Measurements from ENCODE around the gene KLF8.
"Not testable (repeated sequence)": the region's sequence is repeated elsewhere in the genome, so short reads cannot be mapped to it uniquely, and the experiment has no call there.

The KLF8 gene

DNA sequence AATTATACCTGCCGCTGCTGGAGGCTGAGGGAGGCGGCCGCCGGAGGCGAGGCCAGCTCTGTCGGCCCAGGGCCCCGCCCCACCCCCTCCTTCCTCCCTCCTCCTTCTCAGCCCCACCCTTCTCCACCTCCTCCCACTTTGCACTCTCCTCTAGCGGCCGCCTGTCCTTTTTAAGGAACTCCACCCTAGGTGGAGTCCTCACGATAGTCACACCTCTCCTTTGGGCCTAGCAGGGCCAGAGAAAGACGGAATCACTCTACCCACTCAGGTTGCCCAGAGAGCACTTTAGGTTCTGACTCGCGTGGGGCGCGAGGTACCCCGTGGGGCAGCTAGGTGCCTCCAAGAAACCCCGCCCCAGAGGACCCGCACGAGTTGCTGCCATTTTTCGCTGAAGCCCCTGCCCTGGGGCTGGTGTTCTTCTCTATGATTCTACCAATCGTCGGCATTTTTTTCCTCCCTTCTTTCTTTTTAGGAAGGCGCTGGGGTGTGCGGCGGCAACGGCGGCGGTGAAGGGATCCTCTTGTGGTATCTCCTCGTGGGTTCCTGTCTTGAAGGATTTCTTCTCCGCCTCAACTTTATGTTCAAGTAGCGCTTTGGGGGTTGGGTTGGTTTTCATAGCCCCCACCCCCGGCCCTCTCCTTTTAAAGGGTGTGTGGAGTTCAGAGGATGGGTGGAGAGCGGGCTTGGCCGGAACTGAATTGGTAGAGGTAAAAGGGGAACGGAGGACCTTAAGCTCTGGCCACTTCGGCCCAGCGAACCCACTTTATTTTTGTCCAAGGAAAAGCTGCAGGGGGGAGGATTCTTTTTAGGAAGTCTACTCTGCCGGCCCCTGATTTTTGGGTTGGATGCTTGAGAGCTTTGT, at the start of gene KLF8:
Gene KLF8 (plus strand): TSS at position 136 of the 862 bp plus-strand sequence. CDS start 979 bp downstream, outside the sequence.
- DNase-seq (ENCODE audit: insufficient read length, low spot score) (no peak), FAIRE-seq (no peak)
- no peak for TF ChIP-seq POLR2A (IDR thresholded peaks at IDR 0.05; ENCODE audit: low read depth, low read length)

GRCh38 chrX:56206945-56207344, 25.2 kb upstream of the KLF8 start:
- not testable (repeated sequence) for FAIRE-seq; DNase-seq (ENCODE audit: insufficient read length, low spot score)

- no peak for FAIRE-seq
- DNase-seq (ENCODE audit: insufficient read length, low spot score), result no peak
- no peak for TF ChIP-seq POLR2A (IDR thresholded peaks at IDR 0.05; ENCODE audit: low read depth, low read length)
These were observed 20.5 kb upstream of the KLF8 start for GRCh38 chrX:56211701-56212100.

GRCh38 chrX:56216332-56216731, 15.8 kb upstream of the KLF8 start:
- DNase-seq (ENCODE audit: insufficient read length, low spot score) (no peak), FAIRE-seq (no peak)
- TF ChIP-seq POLR2A (IDR thresholded peaks at IDR 0.05; ENCODE audit: low read depth, low read length), result no peak

- DNase-seq (ENCODE audit: insufficient read length, low spot score) (no peak), FAIRE-seq (no peak)
- TF ChIP-seq POLR2A (IDR thresholded peaks at IDR 0.05; ENCODE audit: low read depth, low read length), result no peak
These were observed 12.5 kb upstream of the KLF8 start for GRCh38 chrX:56219700-56220099.

GRCh38 chrX:56221101-56221500, 11.1 kb upstream of the KLF8 start:
- FAIRE-seq (no peak), DNase-seq (ENCODE audit: insufficient read length, low spot score) (no peak)
- no peak for TF ChIP-seq POLR2A (IDR thresholded peaks at IDR 0.05; ENCODE audit: low read depth, low read length)

DNA sequence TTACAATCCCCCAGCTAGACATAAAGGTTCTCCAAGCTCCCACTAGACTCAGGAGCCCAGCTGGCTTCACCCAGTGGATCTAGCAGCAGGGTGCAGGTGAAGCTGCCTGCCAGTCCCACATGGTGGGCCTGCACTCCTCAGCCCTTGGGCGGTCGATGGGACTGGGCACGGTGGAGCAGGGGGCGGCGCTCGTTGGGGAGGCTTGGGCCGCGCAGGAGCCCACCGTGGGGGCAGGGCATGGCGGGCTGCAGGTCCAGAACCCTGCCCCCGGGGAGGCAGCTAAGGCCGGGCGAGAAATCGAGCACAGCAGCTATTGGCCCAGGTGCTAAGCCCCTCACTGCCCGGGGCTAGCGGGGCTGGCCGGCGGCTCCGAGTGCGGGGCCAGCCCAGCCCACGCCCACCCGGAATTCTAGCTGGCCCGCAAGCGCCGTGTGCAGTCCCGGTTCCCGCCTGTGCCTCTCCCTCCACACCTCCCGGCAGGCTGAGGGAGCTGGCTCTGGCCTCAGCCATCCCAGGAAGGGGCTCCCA, 9.6 kb upstream of the KLF8 start:
- TF ChIP-seq POLR2A (IDR thresholded peaks at IDR 0.05; ENCODE audit: low read depth, low read length), result no peak
- no peak for FAIRE-seq
- no peak for DNase-seq (ENCODE audit: insufficient read length, low spot score)

- DNase-seq (ENCODE audit: insufficient read length, low spot score), result no peak
- no peak for FAIRE-seq
- no peak for TF ChIP-seq POLR2A (IDR thresholded peaks at IDR 0.05; ENCODE audit: low read depth, low read length)
These were observed 5.2 kb upstream of the KLF8 start for GRCh38 chrX:56226980-56227379.

DNA sequence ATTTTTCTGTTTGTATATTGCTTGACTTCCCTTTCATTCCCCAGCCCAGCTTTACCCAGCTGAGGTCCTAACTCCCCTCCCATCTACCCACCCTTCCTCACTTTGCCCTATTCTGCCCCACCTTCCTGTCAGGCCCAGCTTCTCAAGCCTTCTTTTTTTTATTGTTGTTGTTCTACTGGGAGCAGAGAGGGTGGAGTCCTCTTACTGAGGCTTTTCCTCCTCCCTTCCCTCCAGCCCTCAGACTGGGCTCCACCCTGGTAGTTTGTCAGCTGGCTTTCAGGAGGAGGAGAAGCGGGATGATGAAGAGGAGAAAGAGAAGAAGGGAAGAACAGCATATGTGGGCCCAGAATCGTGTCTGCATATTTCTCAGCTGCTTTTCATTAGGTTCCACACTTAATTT, 3.2 kb upstream of the KLF8 start:
- no peak for FAIRE-seq
- TF ChIP-seq POLR2A (IDR thresholded peaks at IDR 0.05; ENCODE audit: low read depth, low read length), result no peak
- DNase-seq (ENCODE audit: insufficient read length, low spot score), result no peak

- TF ChIP-seq POLR2A (IDR thresholded peaks at IDR 0.05; ENCODE audit: low read depth, low read length), result no peak
- FAIRE-seq (no peak), DNase-seq (ENCODE audit: insufficient read length, low spot score) (no peak)
These were observed 542 bp upstream of the KLF8 start for GRCh38 chrX:56231537-56232090.

DNA sequence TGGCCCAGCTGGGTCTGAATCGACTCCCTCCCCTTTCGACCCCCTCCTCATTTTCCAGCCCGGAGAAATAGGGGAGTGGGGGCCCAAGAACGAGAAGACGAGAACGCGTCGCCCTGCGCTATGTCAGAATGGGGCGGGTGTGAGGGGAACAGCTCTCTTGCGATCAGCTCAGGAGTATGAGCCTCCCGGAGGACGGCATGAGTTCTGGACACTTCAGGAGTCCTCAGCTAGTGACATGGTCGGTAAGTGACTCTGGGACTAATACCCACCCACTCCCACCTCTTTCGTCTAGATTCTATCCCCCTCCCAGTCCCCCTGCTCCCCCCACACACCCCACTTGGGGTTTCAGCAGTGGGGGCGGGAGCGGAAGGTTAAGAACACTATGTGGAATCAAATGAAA, 944 bp downstream of the KLF8 start:
- no peak for FAIRE-seq
- TF ChIP-seq POLR2A (IDR thresholded peaks at IDR 0.05; ENCODE audit: low read depth, low read length), result no peak
- DNase-seq (ENCODE audit: insufficient read length, low spot score), result no peak

DNA sequence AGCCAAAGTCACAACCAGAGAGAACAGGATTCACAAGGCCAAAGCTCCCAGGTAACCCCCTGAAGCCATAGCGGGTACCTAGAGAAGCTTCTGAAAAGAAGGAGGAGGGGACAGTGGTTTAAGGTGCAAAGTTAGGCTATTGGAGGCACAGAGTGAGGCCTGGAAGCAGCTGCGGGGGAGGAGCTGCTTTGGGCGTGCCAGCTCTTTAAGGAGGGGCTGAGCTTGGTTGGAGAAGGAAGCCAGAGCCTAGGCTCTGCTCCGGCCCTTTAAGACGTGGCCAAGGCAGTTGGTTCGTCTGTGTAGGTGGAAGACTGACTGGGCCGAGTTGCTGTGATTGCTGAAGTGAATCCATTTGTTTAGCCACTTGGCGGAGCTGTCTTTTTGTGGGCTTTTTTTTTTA, 1.5 kb downstream of the KLF8 start:
- no peak for DNase-seq (ENCODE audit: insufficient read length, low spot score)
- FAIRE-seq, result no peak
- TF ChIP-seq POLR2A (IDR thresholded peaks at IDR 0.05; ENCODE audit: low read depth, low read length), result no peak

- FAIRE-seq, result no peak
- TF ChIP-seq POLR2A (IDR thresholded peaks at IDR 0.05; ENCODE audit: low read depth, low read length), result no peak
- no peak for DNase-seq (ENCODE audit: insufficient read length, low spot score)
These were observed 16.3 kb downstream of the KLF8 start for GRCh38 chrX:56248492-56248891.

DNA sequence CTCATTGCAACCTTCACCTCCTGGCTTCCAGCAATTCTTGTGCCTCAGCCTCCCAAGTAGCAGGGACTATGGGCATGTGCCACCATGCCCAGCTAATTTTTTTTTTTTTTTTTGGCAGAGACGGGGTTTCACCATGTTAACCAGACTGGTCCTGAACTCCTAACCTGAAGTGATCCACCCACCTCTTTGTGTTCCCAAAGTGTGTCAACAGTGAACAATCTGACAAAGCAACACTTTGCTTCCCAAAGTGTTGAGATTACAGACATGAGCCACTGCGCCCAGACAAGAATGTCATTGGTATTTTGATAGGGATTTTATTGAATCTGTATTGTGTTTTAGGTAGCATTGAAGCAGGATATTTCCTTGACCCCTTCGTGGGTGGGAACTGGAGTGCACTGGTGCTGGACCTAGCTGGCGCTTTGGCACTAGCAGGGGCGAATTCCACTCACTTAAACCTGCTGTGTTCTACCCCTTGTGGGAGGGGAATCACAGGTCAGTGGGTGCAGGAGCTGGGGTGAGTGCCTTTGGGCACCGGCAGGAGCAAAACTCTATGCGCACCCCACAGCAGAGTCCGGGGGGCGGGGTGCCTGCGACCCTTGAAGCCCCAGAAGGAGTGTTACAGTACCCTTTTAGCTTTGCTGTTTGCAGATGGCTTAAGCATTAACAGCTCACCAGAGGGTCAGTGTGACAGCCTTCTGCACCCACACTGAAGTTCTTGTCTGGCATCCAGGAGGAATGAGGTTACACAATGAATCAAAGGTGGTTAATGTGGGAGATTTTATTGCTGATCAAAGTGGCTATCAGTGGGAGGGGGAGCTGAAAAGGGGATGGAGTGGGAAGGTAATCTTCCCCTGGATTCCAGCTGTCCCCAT, 21.9 kb downstream of the KLF8 start:
- no peak for DNase-seq (ENCODE audit: insufficient read length, low spot score)
- no peak for FAIRE-seq
- no peak for TF ChIP-seq POLR2A (IDR thresholded peaks at IDR 0.05; ENCODE audit: low read depth, low read length)

All from H54 (cell line).